ENCODE measurements around the gene S1PR1. TPM values are rescaled to one million over a fixed set of nuclear protein-coding genes. Genes with fewer than 3 reads are reported as not detected.

The S1PR1 gene
- polyA plus RNA-seq, 1 donor (not counting 4 experiments of a cell fraction or from before 2014, with no cell fraction given) = 3.1 TPM

DNA sequence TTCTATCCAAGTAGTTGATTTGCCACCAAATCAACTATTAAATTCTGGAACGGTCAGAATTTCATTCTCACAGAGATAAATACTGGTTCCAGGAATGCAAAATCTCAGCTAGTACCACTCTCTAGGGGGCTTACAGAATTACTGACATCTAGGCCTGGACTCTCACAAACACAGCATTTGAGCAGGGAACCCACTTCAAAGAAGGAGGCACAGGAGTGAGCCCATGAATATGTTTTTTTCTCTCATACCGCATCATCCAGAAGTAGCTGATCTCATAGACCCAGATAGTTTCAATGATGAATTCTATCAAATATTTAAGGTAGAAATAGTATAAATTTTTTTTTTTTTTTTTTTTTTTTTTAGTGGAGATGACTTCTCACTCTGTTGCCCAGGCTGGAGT, 32.1 kb downstream of the S1PR1 start:
- dilution Hi-C loops (cut with MboI; ENCODE audit: extremely low pct_ligation_motif_present, low sequenced_read_pairs) = no loop called here
- Histone ChIP-seq H4K20me1 (ENCODE audit: control insufficient read depth, extremely low read depth, insufficient read depth, low read length) (no peaks in the 10 kb centered on the region), H3K79me2 (ENCODE audit: control insufficient read depth, insufficient read depth, low read length) (no peaks in the 10 kb centered on the region), H3K27me3 (ENCODE audit: control insufficient read depth, extremely low read depth, insufficient read depth, low read length) (no peaks in the 10 kb centered on the region), H3K4me1 (ENCODE audit: control insufficient read depth, extremely low read depth, insufficient read depth, low read length) (no peaks in the 10 kb centered on the region), H3K4me3 (ENCODE audit: control insufficient read depth in 2 of 3, extremely low read depth in 1 of 3, insufficient read depth in 2 of 3, low read depth in 1 of 3, low read length in 3 of 3) (no peak overlapping the region), H3K27ac (ENCODE audit: control insufficient read depth, insufficient read depth, low read length) (no peak overlapping the region), H3K9me1 (ENCODE audit: control insufficient read depth, extremely low read depth, insufficient read depth, low read length) (no peaks in the 10 kb centered on the region), H3K36me3 (ENCODE audit: control insufficient read depth in 2 of 2, extremely low read depth in 1 of 2, insufficient read depth in 2 of 2, low read length in 2 of 2) (no peaks in the 10 kb centered on the region), H3K9me3 (ENCODE audit: control insufficient read depth, low read depth, low read length) (no peaks in the 10 kb centered on the region), H2AFZ (ENCODE audit: control insufficient read depth, low read length) (no peak overlapping the region), H3K4me2 (ENCODE audit: control insufficient read depth, extremely low read depth, insufficient read depth, low read depth, low read length) (no peak overlapping the region), H3K9ac (ENCODE audit: control insufficient read depth, extremely low read depth, insufficient read depth, low read length) (no peak overlapping the region)
- TF ChIP-seq EZH2 (IDR thresholded peaks at IDR 0.05; ENCODE audit: low read length) = no peak
- TF ChIP-seq, protein P1, sequence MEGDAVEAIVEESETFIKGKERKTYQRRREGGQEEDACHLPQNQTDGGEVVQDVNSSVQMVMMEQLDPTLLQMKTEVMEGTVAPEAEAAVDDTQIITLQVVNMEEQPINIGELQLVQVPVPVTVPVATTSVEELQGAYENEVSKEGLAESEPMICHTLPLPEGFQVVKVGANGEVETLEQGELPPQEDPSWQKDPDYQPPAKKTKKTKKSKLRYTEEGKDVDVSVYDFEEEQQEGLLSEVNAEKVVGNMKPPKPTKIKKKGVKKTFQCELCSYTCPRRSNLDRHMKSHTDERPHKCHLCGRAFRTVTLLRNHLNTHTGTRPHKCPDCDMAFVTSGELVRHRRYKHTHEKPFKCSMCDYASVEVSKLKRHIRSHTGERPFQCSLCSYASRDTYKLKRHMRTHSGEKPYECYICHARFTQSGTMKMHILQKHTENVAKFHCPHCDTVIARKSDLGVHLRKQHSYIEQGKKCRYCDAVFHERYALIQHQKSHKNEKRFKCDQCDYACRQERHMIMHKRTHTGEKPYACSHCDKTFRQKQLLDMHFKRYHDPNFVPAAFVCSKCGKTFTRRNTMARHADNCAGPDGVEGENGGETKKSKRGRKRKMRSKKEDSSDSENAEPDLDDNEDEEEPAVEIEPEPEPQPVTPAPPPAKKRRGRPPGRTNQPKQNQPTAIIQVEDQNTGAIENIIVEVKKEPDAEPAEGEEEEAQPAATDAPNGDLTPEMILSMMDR (optimal IDR thresholded peaks at IDR 0.05 in 1 of 3, IDR thresholded peaks at IDR 0.05 in 1 of 3, conservative IDR thresholded peaks at IDR 0.05 in 1 of 3; ENCODE audit: extremely low read depth in 1 of 3, insufficient read depth in 2 of 3, low read length in 3 of 3) = no peak
- DNase-seq (ENCODE audit: low read depth, low spot score) (no peak), FAIRE-seq (no peak)

DNA sequence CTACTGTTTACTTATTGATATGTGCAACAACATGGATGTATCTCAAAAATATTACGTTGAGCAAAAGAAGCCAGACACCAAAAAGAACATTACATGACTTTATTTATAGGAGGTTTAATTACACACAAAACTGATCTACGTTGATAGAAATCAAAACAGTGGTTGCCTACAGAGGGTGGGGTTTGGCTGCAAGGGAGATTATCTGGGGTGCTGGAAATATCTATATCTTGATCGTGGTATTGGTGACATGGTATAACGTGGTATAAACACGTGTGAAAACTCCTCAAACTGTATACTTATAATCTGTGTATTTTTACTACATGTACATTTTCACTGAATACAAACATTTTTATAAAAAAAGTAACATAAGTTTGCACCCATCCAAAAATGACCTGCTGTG, 38.9 kb downstream of the S1PR1 start:
- Histone ChIP-seq H3K27me3 (ENCODE audit: control insufficient read depth, extremely low read depth, insufficient read depth, low read length) (no peaks in the 10 kb centered on the region), H3K4me3 (ENCODE audit: control insufficient read depth in 2 of 3, extremely low read depth in 1 of 3, insufficient read depth in 2 of 3, low read depth in 1 of 3, low read length in 3 of 3) (no peak overlapping the region), H2AFZ (ENCODE audit: control insufficient read depth, low read length) (no peak overlapping the region), H3K9me3 (ENCODE audit: control insufficient read depth, low read depth, low read length) (no peaks in the 10 kb centered on the region), H3K36me3 (ENCODE audit: control insufficient read depth in 2 of 2, extremely low read depth in 1 of 2, insufficient read depth in 2 of 2, low read length in 2 of 2) (no peaks in the 10 kb centered on the region), H3K4me2 (ENCODE audit: control insufficient read depth, extremely low read depth, insufficient read depth, low read depth, low read length) (no peak overlapping the region), H3K79me2 (ENCODE audit: control insufficient read depth, insufficient read depth, low read length) (no peaks in the 10 kb centered on the region), H4K20me1 (ENCODE audit: control insufficient read depth, extremely low read depth, insufficient read depth, low read length) (no peaks in the 10 kb centered on the region), H3K27ac (ENCODE audit: control insufficient read depth, insufficient read depth, low read length) (no peak overlapping the region), H3K9me1 (ENCODE audit: control insufficient read depth, extremely low read depth, insufficient read depth, low read length) (no peaks in the 10 kb centered on the region), H3K9ac (ENCODE audit: control insufficient read depth, extremely low read depth, insufficient read depth, low read length) (no peak overlapping the region), H3K4me1 (ENCODE audit: control insufficient read depth, extremely low read depth, insufficient read depth, low read length) (no peaks in the 10 kb centered on the region)
- TF ChIP-seq, protein P1 (optimal IDR thresholded peaks at IDR 0.05 in 1 of 3, IDR thresholded peaks at IDR 0.05 in 1 of 3, conservative IDR thresholded peaks at IDR 0.05 in 1 of 3; ENCODE audit: extremely low read depth in 1 of 3, insufficient read depth in 2 of 3, low read length in 3 of 3) = no peak
- no peak for TF ChIP-seq EZH2 (IDR thresholded peaks at IDR 0.05; ENCODE audit: low read length)
- no peak for FAIRE-seq
- no peak for DNase-seq (ENCODE audit: low read depth, low spot score)
- dilution Hi-C loops (cut with MboI; ENCODE audit: extremely low pct_ligation_motif_present, low sequenced_read_pairs) = no loop called here
